HepG2 (cell line): ENCODE measurements around the gene RBM47. TPM values are rescaled to one million over a fixed set of nuclear protein-coding genes. Genes with fewer than 3 reads are reported as not detected.

Experiments
- ATF2 ChIP-seq: sonication (generic); formaldehyde crosslinking; IDR thresholded peaks from 2 replicates; pipeline ENCODE4 v1.4.0; 2020; ENCODE audit warnings: missing genetic modification reagents
- BCLAF1 ChIP-seq: fragments of 450-650 bp; IDR thresholded peaks from 2 replicates; pipeline ENCODE4 v1.6.1; 2017; ENCODE audit warnings: mild to moderate bottlenecking
- ETS1 ChIP-seq: sonication (generic); formaldehyde crosslinking; IDR thresholded peaks from 2 replicates; pipeline ENCODE4 v1.4.0; 2020; ENCODE audit warnings: missing genetic modification reagents
- MATR3 ChIP-seq: sonication (generic); formaldehyde crosslinking; IDR thresholded peaks from 2 replicates; pipeline ENCODE4 v1.4.0; 2020; ENCODE audit warnings: missing genetic modification reagents
- PHB2 ChIP-seq: fragments of 450-650 bp; IDR thresholded peaks from 2 replicates; pipeline ENCODE4 v1.6.1; 2018; ENCODE audit not compliant: partially characterized antibody
- PLSCR1 ChIP-seq: sonication (generic); formaldehyde crosslinking; IDR thresholded peaks from 2 replicates; pipeline ENCODE4 v1.5.0; 2020; ENCODE audit warnings: missing genetic modification reagents, mild to moderate bottlenecking, borderline replicate concordance
- RARG ChIP-seq: sonication (generic); formaldehyde crosslinking; IDR thresholded peaks from 2 replicates; pipeline ENCODE4 v1.4.0; 2020; ENCODE audit warnings: low read depth, mild to moderate bottlenecking, missing genetic modification reagents
- RCOR2 ChIP-seq: IDR thresholded peaks from 2 replicates; pipeline ENCODE4 v1.6.1; 2016; ENCODE audit warnings: missing biosample characterization, missing genetic modification reagents
- SIN3B ChIP-seq: fragments of 150-350 bp; IDR thresholded peaks from 2 replicates; pipeline ENCODE4 v1.6.1; 2014; ENCODE audit warnings: low read length
- ZHX2 ChIP-seq, 2 experiments: sonication (generic) in 1 of 2; formaldehyde crosslinking in 1 of 2; IDR thresholded peaks; 2 replicates each; pipeline versions ENCODE4 v1.6.1 to v1.9.0; 2014 to 2022; ENCODE audit warnings: antibody characterized with exemption in 1 of 2, borderline replicate concordance in 1 of 2, inconsistent platforms in 1 of 2, low read depth in 1 of 2, missing genetic modification reagents in 1 of 2
- ZNF101 ChIP-seq: sonication (generic); formaldehyde crosslinking; IDR thresholded peaks from 2 replicates; pipeline ENCODE4 v1.4.0; 2020; ENCODE audit warnings: mild to moderate bottlenecking, low read depth, missing genetic modification reagents, borderline replicate concordance
- ZNF335 ChIP-seq: sonication (generic); formaldehyde crosslinking; IDR thresholded peaks from 2 replicates; pipeline ENCODE4 v1.4.0; 2020; ENCODE audit warnings: missing genetic modification reagents
- ZNF430 ChIP-seq: sonication (generic); formaldehyde crosslinking; IDR thresholded peaks from 2 replicates; pipeline ENCODE4 v1.9.0; 2021; ENCODE audit warnings: mild to moderate bottlenecking, missing genetic modification reagents
- ZNF558 ChIP-seq: sonication (generic); formaldehyde crosslinking; IDR thresholded peaks from 2 replicates; pipeline ENCODE4 v1.9.0; 2022; ENCODE audit warnings: mild to moderate bottlenecking, missing genetic modification reagents, borderline replicate concordance
- ZNF607 ChIP-seq: sonication (generic); formaldehyde crosslinking; IDR thresholded peaks from 2 replicates; pipeline ENCODE4 v1.5.1; 2020; ENCODE audit warnings: missing genetic modification reagents, mild to moderate bottlenecking, borderline replicate concordance
- ZNF788 ChIP-seq: sonication (generic); formaldehyde crosslinking; IDR thresholded peaks from 2 replicates; pipeline ENCODE4 v1.5.0; 2020; ENCODE audit warnings: mild to moderate bottlenecking, missing genetic modification reagents, borderline replicate concordance
- polyA plus RNA-seq, 8 experiments: library from polyadenylated mRNA; depleted of rRNA in 3 of 8; stranded (reverse) in 7 of 8; unstranded in 1 of 8; fragments of >200 nt; fragmentation: Illumina TruSeq in 4 of 8; extraction: Trizol in 4 of 8; gene quantifications; 2 replicates each; pipeline versions ENCODE4 v1.2.1 to v1.2.3, GENCODE V29; 2011 to 2016; ENCODE audit warnings: low read depth in 4 of 8, missing spikeins in 1 of 8, mixed read lengths in 1 of 8; ENCODE audit not compliant: insufficient read depth in 1 of 8
- total RNA-seq, 5 experiments: library from RNA; depleted of rRNA; stranded (reverse); fragments of >200 nt; fragmentation: Illumina TruSeq; extraction: Trizol; gene quantifications; 2 replicates each; pipeline ENCODE4 v1.2.3, GENCODE V29; 2016; ENCODE audit warnings: low read depth in 1 of 5

RBM47 gene
- total and polyA plus RNA-seq, 2 of the 13 experiments (the other 11 are each of a cell fraction or from before 2014, with no cell fraction given), result 1.2 to 2.5 TPM

GRCh38 chr4:40473578-40474388 is 155.9 kb downstream of the RBM47 start (continued):
- TF ChIP-seq RCOR2 (CRISPR knock-in tag) (peak; percentile 88), ATF2 (CRISPR knock-in tag) (peak; percentile 71; the same call in 1 of the 2 replicates), MATR3 (CRISPR knock-in tag) (no peak), PLSCR1 (no peak), ZNF558 (CRISPR knock-in tag) (no peak), ZNF335 (CRISPR knock-in tag) (no peak), ZHX2 (IDR thresholded peaks at IDR 0.05; ENCODE audit: low read depth) (no peak), ZHX2 (CRISPR knock-in tag; IDR thresholded peaks at IDR 0.05; ENCODE audit: borderline replicate concordance) (no peak), ZNF607 (CRISPR knock-in tag) (peak; percentile 61; the same call in 1 of the 2 replicates), ZNF788 (no peak; the same call in 1 of the 2 replicates), ETS1 (no peak), SIN3B (no peak), BCLAF1 (no peak), ZNF101 (CRISPR knock-in tag) (no peak), ZNF430 (peak; percentile 74; the same call in 1 of the 2 replicates), PHB2 (no peak), RARG (CRISPR knock-in tag) (no peak)
